Measurements from ENCODE around the gene GRB2.
"Not testable (repeated sequence)": the region's sequence is repeated elsewhere in the genome, so short reads cannot be mapped to it uniquely, and the experiment has no call there.

GRB2 gene

GRCh38 chr17:75386430-75386829 lies 19.0 kb downstream of the GRB2 start:
- DNase-seq (ENCODE audit: low read depth) = no peak

GRCh38 chr17:75384751-75385150 lies 20.7 kb downstream of the GRB2 start:
- no peak for DNase-seq (ENCODE audit: low read depth)

DNA sequence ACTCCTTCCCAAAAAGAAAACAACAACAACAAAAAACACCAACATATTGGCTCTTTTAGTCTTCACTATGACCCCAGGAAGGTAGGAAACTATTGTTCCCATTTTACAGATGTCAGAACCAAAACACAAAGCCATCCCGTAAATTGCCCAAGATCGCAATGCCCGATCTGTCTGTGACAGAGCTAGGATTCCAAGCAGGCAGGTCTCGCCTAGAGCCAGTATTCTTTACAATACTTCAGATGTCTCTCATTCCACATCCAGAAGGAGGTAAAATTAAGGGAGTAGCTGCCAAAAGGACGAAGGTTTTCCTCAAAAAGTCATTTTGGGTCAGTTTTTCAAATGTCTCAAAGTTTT lies 21.7 kb downstream of the GRB2 start:
- DNase-seq (ENCODE audit: low read depth) = no peak

DNA sequence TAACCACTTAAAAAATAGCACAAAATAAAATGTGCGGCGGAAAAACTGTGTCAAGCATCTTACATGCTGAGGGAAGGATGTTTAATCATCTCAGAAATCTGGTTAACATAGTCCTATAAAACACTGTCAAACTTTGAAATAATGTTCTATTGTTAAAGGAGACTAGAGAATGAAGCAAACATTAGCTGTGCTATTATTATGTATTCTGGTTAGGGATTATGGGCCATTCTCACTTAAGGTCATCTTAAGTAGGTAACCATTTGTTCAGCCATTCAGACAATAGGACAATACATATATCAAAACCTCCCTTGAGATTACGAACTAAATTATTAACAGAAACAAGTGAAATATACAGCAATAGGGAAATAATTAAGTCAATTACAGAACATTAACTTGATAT lies 24.7 kb downstream of the GRB2 start:
- no peak for DNase-seq (ENCODE audit: low read depth)

DNA sequence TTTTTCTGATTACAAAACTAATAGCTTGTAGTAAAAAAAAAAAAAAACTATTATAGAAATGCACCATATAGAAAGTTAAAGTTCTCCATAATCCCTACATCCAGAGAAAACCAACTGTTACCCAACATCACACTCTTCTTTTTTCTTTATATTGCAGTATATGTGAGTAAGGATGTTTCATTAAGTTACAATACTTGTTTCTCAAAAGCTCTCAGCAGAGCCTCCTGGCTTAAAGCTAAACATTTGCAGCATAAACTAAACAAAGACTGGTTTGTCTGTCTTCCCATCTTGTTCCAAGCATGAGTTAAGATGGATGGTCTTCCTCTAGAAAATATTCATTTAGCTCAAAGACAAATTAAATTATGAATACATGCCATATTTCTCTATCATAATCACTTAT lies 25.2 kb downstream of the GRB2 start:
- DNase-seq (ENCODE audit: low read depth) = no peak

DNA sequence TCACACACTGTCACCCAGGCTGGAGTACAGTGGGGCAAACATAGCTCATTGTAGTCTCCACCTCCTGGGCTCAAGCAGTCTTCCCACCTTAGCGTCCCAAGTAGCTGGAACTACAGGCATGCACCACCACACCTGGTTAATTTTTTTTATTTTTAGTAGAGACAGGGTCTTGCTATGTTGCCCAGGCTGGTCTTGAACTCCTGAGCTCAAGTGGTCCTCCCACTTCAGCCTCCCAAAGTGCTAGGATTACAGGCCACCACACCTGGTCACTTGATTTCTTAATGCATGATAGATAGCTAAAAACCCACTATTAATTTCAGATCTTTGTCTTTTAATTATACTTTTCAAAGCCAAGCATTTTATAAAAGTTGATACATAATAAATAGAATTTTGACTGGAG lies 26.1 kb downstream of the GRB2 start:
- not testable (repeated sequence) for DNase-seq (ENCODE audit: low read depth)

GRCh38 chr17:75373280-75373679 lies 32.2 kb downstream of the GRB2 start:
- DNase-seq (ENCODE audit: low read depth) = no peak

DNA sequence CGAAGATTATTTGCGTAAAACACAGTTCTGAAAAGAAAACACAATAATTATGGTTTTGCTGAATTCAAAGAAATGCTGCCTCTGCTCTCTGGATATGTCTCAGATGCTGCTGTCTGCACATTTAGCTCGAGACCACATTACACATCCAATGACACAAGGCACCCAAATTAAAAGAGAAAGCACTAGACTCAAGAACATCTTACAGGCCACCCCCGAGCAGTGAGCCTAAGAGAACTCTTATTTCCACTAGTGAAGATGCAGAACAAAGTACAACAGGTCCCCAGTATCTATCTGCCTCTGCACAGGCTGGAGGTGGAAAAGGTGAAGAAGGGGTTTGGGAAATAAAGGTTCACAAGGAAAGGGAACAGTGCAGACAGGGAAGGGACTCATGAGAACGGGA lies 33.5 kb downstream of the GRB2 start:
- no peak for DNase-seq (ENCODE audit: low read depth)

- no peak for DNase-seq (ENCODE audit: low read depth)
These were observed 34.1 kb downstream of the GRB2 start for GRCh38 chr17:75371339-75371738.

DNA sequence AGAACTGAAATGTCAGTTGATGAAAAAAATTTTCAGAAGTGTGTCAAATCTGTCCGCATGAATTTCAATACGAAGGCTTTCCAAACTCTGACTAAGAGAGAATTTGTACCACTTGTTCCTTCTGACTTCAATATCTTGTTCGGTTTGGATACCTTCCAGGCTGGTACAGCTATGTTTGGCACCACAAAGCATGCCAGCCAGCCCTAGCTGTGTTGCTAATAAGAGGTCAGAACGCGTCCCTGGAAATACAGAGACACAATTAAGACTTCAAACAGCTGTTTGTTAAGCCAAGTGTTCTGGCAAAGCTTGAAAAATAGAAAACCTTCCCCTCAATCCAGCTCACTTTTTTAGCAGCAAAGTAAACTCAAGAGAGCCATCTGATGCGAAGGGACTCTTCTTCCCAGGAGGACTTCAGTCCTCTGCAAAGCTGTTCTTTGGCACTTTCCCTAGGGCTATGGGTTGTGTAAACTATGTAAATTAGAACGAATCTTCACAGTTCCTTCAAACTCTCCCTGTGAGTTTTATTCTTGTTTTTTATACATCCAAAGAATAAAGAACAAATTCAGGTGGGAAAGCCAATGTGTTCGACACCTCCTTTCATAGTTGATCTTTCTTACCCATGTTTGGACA lies 35.1 kb downstream of the GRB2 start:
- DNase-seq (ENCODE audit: low read depth) = no peak

- DNase-seq (ENCODE audit: low read depth) = not testable (repeated sequence)
These were observed 37.4 kb downstream of the GRB2 start for GRCh38 chr17:75367838-75368789.

DNA sequence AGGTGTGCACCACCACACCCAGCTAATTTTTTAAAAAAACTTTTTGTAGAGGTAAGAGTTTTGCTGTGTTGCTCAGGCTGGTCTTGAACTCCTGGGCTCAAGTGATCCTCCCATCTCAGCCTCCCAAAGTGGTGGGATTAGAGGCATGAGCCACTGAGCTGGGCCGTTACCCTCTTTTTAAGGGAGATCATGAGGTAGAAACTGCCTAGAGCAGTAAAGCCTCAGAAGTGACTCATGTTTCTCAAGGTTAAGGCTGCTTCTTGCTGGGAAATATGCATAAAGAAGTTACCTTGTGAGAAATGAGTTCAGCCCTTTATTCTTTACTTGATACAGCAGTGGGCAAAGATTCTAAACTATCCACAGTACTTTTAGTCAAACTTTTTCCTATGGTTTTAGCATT lies 38.2 kb downstream of the GRB2 start:
- no peak for DNase-seq (ENCODE audit: low read depth)

- no peak for DNase-seq (ENCODE audit: low read depth)
These were observed 39.0 kb downstream of the GRB2 start for GRCh38 chr17:75366432-75366831.

- no peak for DNase-seq (ENCODE audit: low read depth)
These were observed 39.6 kb downstream of the GRB2 start for GRCh38 chr17:75365931-75366275.

DNA sequence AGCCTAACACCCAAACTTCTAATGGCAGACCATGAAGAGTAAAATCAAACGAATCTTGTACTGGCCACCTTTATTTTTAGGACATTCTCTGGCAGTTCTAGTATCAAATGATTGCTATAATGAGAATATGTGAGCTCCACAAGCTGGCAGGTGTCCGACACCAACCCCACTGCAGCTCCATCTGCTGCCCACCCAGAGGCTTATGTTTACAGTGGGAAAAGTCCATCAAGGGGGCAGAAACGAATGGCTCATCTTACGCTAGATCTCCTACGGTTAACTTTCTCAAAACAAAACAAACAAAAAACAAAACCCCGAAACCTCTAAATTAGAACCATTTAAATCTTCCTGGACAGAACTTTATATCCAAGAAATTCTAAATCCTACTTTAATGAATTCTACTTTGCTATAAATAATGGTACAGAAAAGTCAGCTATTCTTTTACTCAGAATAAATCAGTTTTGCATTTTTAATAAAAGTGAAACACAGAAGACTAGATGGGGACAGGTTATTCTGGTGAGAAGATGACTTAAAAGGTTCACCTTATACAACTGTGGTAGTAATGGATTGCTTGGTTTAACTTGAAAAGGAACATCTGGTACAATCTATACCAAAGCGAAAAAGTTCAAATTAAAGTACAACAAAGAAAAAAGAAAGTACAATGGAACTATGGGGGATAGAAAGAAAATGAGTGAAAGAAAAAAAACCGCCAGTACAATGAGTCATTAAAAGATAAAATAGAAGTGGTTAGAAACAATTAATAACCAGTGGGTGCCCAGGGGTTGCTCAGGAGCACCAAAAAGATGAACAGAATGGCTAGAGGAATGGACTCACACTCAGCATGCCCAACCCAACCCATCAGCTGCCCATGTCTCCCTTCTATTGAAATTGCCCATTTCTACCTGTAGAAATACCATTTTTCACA lies 40.2 kb downstream of the GRB2 start:
- DNase-seq (ENCODE audit: low read depth) = no peak

GRCh38 chr17:75364078-75364477 lies 41.4 kb downstream of the GRB2 start:
- peak; percentile 45 for DNase-seq (ENCODE audit: low read depth)

DNA sequence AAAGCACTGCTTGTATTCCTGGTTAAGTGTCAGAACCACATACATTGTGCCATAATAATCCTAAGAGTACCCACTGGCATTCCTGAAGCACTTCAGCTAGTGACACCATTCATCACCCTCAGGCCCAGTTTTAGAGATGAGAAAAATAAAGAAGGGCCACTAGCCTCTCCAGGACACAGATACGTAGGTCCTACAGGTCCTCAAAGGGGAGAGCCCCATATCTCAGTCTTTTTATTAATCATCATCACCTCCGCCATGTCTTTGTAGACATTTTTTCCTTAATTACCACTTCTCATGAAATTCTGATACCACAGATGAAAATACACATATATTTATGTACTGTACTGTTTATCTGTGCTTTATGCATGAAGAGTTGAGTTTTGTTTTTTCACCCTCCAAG lies 43.5 kb downstream of the GRB2 start:
- DNase-seq (ENCODE audit: low read depth) = no peak

- DNase-seq (ENCODE audit: low read depth) = no peak
These were observed 44.1 kb downstream of the GRB2 start for GRCh38 chr17:75361344-75361743.

- no peak for DNase-seq (ENCODE audit: low read depth)
These were observed 49.1 kb downstream of the GRB2 start for GRCh38 chr17:75356260-75356937.

DNA sequence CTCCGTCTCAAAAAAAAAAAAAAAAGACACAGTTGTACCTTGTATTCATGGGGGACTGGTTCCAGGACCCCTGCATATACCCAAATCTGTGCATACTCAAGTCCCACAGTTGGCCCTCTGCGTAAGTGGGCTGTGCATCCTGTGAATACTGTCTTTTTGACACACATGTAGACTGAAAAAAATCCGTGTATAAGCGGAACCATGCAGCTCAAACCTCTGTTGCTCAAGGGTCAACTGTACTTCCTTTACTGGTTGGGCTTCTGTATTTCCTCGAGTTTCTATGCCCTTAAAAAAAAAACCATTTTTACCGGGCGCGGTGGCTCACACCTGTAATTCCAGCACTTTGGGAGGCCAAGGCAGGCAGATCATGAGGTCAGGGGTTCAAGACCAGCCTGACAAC lies 52.3 kb downstream of the GRB2 start:
- no peak for DNase-seq (ENCODE audit: low read depth)

DNA sequence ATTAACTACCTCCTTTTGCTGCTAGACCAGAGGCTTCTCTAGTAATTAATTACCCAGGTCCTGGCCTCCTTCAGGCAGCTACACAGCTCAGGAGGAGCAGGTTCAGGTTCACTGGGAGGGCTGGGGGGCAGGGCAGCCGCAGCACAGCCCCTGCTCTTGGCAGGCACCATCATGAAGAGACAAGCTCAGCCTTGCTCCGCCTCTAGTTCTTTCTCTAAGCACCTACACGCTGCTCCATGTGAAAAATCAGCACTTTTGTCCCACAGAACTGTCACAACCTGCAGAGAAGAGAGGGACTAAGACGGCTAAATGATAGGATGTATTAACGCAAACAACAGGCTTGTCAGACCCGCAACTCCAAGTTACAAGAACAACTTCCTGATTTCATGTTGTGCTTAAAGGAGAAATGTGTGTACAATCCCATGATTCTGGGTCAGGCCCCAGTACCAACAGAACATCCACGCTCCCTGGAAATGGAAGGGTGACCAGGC lies 53.4 kb downstream of the GRB2 start:
- DNase-seq (ENCODE audit: low read depth) = no peak

DNA sequence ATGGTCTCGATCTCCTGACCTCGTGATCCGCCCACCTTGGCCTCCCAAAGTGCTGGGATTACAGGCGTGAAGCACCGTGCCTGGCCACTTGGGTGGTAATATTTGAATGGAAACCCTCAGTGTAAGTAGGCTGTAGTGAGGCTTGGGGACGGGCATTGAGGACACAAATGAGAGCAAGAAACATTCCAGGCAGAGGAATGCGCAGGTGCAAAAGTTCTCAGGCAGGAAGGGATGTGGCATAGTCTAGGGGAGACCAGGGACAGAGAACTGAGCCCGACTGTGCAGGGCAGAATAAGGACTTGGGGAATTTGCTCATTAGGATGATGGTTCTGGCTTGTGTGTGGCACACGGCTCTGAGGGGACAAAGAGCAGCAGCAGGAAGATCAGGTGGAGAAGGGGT lies 54.8 kb downstream of the GRB2 start:
- DNase-seq (ENCODE audit: low read depth) = no peak
